AG09319 (cell line): ENCODE data around the gene SREBF1.
A peak's percentile ranks its signal among the peaks of the same experiment; 100 is the strongest.

Source experiments
- DNase-seq: peaks from one replicate; pipeline ENCODE4 v3.0.0-alpha.2; 2010; ENCODE audit warnings: low read depth; ENCODE audit errors: extremely low read depth
- TF ChIP-seq, protein P1 (sequence below): IDR thresholded peaks from 2 replicates; pipeline ENCODE4 v1.5.1; 2011; ENCODE audit warnings: low read depth, mild to moderate bottlenecking, inconsistent platforms, low read length, moderate library complexity

SREBF1 gene

DNA sequence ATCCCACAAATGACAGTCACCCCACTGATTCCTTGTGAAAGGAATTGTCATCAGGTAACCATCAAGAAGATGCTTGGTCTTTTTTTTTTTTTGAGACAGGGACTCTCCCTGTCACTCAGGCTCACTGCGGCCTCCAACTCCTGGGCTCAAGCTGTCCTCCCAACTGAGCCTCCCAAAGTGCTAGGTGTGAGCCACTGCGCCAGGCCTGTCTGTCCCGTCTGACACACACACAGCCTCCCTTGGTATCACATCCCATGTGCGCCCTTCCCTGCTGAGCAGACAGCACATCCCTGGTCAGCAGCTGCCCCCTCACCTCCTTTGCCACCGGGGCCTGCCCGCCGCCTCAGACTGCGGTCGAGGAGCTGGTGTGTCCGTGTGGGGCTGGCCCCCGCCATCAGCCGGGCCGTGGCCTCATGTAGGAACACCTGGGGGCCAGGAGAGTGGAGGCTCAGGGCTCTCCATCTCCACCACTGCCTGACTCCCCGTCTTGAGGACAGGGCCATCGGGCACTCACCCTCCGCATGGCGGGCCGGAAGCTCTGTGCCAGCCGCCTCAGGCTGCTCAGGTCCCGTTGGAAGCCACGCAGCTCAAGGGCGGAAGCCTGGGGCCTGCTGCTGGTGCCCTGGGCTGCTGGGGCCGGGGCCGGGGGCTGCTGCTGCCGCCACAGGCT lies 23.6 kb downstream of the SREBF1 start:
- TF ChIP-seq, protein P1, sequence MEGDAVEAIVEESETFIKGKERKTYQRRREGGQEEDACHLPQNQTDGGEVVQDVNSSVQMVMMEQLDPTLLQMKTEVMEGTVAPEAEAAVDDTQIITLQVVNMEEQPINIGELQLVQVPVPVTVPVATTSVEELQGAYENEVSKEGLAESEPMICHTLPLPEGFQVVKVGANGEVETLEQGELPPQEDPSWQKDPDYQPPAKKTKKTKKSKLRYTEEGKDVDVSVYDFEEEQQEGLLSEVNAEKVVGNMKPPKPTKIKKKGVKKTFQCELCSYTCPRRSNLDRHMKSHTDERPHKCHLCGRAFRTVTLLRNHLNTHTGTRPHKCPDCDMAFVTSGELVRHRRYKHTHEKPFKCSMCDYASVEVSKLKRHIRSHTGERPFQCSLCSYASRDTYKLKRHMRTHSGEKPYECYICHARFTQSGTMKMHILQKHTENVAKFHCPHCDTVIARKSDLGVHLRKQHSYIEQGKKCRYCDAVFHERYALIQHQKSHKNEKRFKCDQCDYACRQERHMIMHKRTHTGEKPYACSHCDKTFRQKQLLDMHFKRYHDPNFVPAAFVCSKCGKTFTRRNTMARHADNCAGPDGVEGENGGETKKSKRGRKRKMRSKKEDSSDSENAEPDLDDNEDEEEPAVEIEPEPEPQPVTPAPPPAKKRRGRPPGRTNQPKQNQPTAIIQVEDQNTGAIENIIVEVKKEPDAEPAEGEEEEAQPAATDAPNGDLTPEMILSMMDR = no peak
- DNase-seq = no peak

DNA sequence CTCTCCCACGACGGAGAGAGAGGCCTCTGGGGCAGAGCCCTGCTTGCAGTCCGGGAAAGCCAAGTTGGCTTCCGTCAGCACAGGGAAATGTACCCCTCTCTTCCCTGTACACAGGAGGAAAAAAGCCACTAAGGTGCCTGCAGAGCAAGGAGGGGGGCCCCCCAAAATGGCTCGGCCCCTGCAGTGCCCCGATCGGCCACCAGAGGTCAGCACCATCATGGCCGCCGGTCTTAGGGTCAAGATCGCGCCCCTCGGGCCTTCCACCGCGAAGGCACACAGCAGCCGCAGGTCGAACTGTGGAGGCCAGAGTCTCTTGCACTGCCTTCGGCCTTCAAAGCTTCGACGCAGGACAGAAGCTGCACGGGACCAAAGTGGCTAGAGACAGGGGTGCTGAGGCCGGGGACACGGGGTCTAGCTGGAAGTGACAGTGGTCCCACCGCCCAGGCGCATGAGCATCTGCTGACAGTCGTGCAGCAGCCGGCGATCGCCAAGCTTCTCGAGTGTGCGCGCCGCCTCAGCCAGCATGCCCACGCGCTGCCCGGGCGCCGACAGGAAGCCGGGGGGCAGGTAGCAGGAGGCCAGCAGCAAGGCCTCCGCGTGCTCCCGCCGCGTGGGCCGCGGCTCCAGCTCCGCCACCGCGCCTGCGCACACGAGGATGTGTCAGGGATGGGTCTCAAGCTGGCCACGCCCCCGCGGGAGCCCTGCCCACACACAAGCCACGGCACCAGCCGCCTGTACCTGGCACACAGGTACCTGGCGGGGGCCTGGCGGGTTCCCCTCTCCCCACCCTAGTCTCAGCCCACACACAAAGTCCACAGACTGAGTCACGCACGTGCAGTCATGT lies 24.4 kb downstream of the SREBF1 start:
- DNase-seq = no peak
- TF ChIP-seq, protein P1 = peak; percentile 100

DNA sequence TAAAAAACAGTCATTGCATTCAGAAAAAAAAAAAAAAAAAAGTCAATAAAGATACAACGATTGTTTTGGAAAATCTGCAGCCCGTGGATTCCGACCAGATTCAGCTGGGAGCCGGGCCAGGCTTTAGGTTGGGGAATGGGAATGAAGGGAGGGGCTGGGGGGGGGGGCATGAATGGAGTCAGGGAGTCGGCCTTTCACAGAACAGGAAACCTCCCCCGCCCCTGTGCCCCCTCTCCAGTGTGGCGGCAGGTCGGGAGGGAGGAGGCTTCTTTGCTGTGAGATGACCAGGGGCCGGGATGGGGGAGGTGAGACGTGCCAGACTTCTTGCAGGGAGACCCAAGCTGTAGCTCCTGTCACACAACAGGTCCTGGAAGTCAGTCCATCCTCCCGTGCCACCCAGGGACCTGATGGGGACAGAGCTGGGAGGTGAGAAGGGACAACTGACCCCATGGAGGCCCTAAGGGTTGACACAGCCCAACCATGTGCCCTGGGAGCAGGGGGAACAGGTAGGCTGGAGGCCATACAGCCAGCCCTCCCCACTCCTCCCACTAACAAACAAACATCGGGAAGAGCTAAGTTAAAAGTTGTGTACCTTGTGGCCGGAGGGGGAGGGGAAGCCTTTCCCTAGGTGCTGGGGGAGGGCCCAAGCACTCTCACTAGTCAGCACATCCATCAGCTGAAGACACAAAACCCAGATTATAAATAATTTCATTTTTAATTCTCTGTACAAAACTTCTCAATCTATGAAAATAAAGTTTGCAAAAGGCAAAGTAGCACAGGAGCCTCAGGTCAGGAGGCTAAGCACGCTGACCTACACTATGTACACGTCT lies 25.2 kb downstream of the SREBF1 start:
- TF ChIP-seq, protein P1 = no peak
- no peak for DNase-seq

DNA sequence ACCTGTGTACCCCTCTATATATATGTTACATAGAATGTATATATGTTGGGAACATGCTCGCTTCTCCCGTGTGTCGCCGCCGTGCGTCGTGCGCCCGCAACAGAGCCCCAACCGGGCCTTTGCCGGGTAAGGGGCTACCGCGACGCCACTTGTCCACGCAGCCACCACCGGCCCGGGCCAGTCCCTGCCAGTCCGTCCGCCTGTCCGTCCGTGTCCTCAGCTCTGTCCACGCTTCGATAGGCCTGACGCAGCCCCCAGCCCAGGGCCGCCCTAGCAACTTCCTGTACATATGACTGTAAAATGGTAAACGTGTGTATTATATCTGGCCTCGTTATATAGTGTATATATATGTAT lies 25.9 kb downstream of the SREBF1 start:
- TF ChIP-seq, protein P1 = no peak
- DNase-seq = no peak

DNA sequence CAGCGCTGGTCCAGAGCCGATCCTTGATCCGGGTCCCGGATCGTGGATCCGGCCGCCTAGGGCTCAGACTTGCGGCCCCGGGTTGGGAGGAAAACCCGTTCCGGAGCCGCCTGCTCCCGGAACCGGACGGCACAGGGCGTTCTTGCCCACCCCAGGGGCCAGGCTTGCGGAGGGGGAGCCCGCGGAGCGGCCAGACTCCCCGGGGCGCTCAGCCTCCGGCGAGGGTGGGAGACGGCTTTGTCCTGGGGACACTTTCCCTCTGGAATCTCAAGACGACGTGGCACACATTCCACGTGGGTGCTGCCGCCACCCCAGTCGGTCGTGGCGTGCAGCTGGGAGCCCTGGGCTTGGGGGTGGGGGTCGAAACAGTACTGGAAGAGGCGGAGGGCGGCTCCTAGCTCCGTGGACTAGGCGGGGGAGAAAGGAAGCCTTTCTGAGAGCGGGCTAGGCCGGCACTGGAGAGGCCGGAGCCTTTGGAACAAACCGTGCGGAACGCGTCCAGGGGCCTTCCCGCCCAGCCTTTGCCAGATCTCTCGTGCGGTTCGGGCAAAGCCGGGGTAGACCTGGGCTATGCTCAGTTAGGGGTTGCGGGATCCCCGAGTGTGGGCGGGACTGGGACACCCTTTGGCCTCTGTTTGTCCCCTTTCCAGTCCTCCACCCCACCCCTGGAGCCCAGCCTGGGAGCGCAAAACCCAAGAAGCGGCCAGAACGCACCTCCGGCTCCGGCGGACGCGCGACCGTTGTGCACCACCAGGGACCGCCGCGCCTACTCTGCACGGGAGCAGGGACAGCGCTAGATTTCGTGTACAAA lies 26.5 kb downstream of the SREBF1 start:
- DNase-seq = no peak
- TF ChIP-seq, protein P1 = no peak

DNA sequence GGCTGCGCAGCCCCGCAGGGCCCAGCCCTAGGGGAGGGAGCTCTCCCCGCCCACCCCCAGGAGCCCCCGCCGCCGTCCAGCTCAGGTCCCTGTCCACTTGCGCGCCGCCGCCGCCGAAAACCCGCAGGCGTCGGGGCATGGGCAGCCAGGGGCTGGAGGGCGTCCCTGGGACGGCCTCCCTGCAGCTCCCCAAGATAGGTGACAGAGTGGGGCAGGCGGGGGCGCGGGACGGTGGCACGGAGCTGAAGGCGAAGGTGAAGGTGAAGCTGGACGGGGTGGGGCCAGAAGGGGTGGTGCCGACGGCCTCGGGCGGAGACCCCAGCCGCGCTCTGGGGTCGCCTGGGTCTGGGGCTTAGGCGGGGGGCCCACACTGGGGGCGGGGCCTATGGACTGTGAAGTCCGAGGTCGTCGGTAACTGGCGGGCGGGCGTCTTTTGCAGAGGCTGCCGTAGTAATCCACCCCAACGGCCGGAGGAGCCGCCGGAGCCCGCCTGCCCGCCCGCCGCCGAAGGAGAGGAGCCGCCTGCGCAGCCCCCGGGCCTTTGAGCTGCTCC lies 27.2 kb downstream of the SREBF1 start:
- TF ChIP-seq, protein P1 = no peak
- no peak for DNase-seq
